ENCODE data around the gene SCUBE1. TPM values are rescaled to one million over a fixed set of nuclear protein-coding genes. Genes with fewer than 3 reads are reported as not detected.

SCUBE1 gene
- total and polyA plus RNA-seq, 2 of the 8 experiments (the other 6 are each of a cell fraction or from before 2014, with no cell fraction given): 2.3 to 4.9 TPM

DNA sequence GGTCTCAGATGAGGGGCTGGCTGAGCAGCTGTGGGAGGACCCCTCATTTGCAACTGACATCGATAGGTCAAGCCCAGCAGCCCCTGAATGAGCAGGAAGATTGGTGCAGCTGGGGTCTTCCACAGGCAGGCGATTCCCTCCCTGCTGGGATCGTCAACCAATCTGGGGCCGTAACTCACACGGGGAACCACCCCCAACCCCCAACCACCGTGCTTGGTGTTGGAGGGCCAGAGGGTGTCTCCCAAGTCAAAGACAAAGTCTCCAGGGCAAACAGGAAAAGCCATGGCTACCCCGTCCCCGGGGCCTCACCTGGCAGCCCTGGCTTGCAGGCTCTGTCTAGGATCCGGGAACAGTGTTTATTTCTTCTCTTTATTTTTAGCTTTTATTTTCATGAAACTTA is 26.9 kb upstream of the SCUBE1 start:
- H3K79me2 ChIP-seq (ENCODE audit: control insufficient read depth in 1 of 2, insufficient read depth in 2 of 2, low read length in 2 of 2): no peaks in the 10 kb centered on the region
- H3K36me3 ChIP-seq (ENCODE audit: control insufficient read depth in 2 of 4, insufficient read depth in 4 of 4, low read length in 3 of 4): no peaks in the 10 kb centered on the region; a peak in 1 of 8 replicates
- no peak overlapping the region for H2AK5ac ChIP-seq (ENCODE audit: low read depth, low read length)
- no peak overlapping the region for H2BK12ac ChIP-seq (ENCODE audit: low read depth, low read length)
- H3K23me2 ChIP-seq (ENCODE audit: low read depth, low read length): no peaks in the 10 kb centered on the region
- H3K27me3 ChIP-seq (replicated peaks in 1 of 4; ENCODE audit: control insufficient read depth in 3 of 4, extremely low read depth in 1 of 4, insufficient read depth in 3 of 4, low read length in 3 of 4): no peaks in the 10 kb centered on the region
- ChIA-PET CTCF (ENCODE audit: partially characterized antibody) (interaction anchor here (0.6 to 2.0 kb wide), 11 partner anchors 11 to 142 kb away, joined by 3 to 7 read pairs (median 4); no protein-coding TSS in a partner anchor), POLR2A (ENCODE audit: partially characterized antibody) (interaction anchor here (1.1 kb wide), 1 partner anchor 26 kb away, joined by 3 read pairs; no protein-coding TSS in a partner anchor)
- no peak overlapping the region for H4K8ac ChIP-seq (ENCODE audit: extremely low read depth, insufficient read depth, low read length)
- WGBS, 2 experiments (ENCODE audit: extremely low coverage in 1 of 2, insufficient coverage in 1 of 2, insufficient read length in 1 of 2, insufficient replicate concordance in 2 of 2, low coverage in 1 of 2, low lambda C conversion rate in 2 of 2, missing lambda C conversion rate in 1 of 2): 54% methylated on average over 9 of the region's 9 CpGs; no CpG with 5 or more reads in 1 of the 2 experiments
- no peak overlapping the region for H3K4me3 ChIP-seq (ENCODE audit: extremely low read depth in 1 of 4, insufficient read depth in 2 of 4, low read depth in 3 of 4, low read length in 4 of 4)
- no peak overlapping the region for H3K14ac ChIP-seq (ENCODE audit: insufficient read length)
- H3K4me2 ChIP-seq (ENCODE audit: insufficient read depth in 1 of 2, low read depth in 2 of 2, low read length in 2 of 2): peak overlapping the region; percentile 6 to 22; a peak in 2 of 4 replicates
- no peaks in the 10 kb centered on the region for H3K79me1 ChIP-seq (ENCODE audit: low read depth, low read length)
- DNase-seq (ENCODE audit: low read depth in 1 of 2, low spot score in 2 of 2) (peak in 1 of 2 experiments; percentile 75), FAIRE-seq (no peak)
- peaks cover 0 to 8% (median 5%) of the 10 kb centered on the region in 4 experiments; a peak in 4 of 7 replicates for H3K4me1 ChIP-seq (replicated peaks in 1 of 4; ENCODE audit: control insufficient read depth in 3 of 4, insufficient read depth in 4 of 4, low read length in 3 of 4)
- no peak overlapping the region for H3K56ac ChIP-seq (replicated peaks; ENCODE audit: insufficient read length, low read depth, low read length)
- no peaks in the 10 kb centered on the region for H4K20me1 ChIP-seq (replicated peaks in 1 of 2; ENCODE audit: control insufficient read depth in 1 of 2, insufficient read depth in 2 of 2, low read length in 2 of 2)
- no peak overlapping the region for H2BK15ac ChIP-seq (ENCODE audit: low read length)
- no peak overlapping the region for H2BK120ac ChIP-seq (replicated peaks; ENCODE audit: low read depth, low read length)
- no peak for TF ChIP-seq JUND (IDR thresholded peaks at IDR 0.05; ENCODE audit: low read length)
- peak; percentile 9 to 31; a peak in 1 of 4 replicates for TF ChIP-seq RAD21 (IDR thresholded peaks at IDR 0.05 in 1 of 2, conservative IDR thresholded peaks at IDR 0.05 in 1 of 2; ENCODE audit: low read depth in 2 of 2, low read length in 2 of 2)
- TF ChIP-seq E2F6 (IDR thresholded peaks at IDR 0.05): peak; percentile 54; the same call in 1 of the 2 replicates
- no peak overlapping the region for H3K4ac ChIP-seq (replicated peaks; ENCODE audit: insufficient read length, low read depth, low read length)
- H4K5ac ChIP-seq (ENCODE audit: insufficient read length, low read depth, low read length): peak overlapping the region; percentile 15
- peak overlapping the region; percentile 54 for H4K91ac ChIP-seq (replicated peaks; ENCODE audit: insufficient read length, low read length)
- peak overlapping the region; percentile 24; the same call in 1 of the 2 replicates for H3K18ac ChIP-seq (ENCODE audit: extremely low read depth, low read length)
- H2AFZ ChIP-seq (ENCODE audit: low read length): peak overlapping the region; percentile 72; the same call in 1 of the 2 replicates
- no peak overlapping the region for H3K9ac ChIP-seq (replicated peaks in 1 of 4; ENCODE audit: extremely low read depth in 1 of 4, low read depth in 3 of 4, low read length in 3 of 4)
- H2BK20ac ChIP-seq (ENCODE audit: low read length): no peak overlapping the region
- no peak overlapping the region for H3K27ac ChIP-seq (ENCODE audit: low read depth, low read length)
- peaks cover 0 to 5% of the 10 kb centered on the region in 2 experiments; a peak in 1 of 4 replicates for H3K9me3 ChIP-seq (ENCODE audit: insufficient read depth in 2 of 2, low read depth in 1 of 2, low read length in 1 of 2)
- H2BK5ac ChIP-seq (ENCODE audit: low read depth, low read length): no peak overlapping the region
- H3K23ac ChIP-seq (ENCODE audit: insufficient read length): no peak overlapping the region
